SW480 (cell line): ENCODE measurements around the gene LRRN3.
A peak's percentile ranks its signal among the peaks of the same experiment; 100 is the strongest.
"Not testable (repeated sequence)": the region's sequence is repeated elsewhere in the genome, so short reads cannot be mapped to it uniquely, and the experiment has no call there.

Experiments
- DNase-seq: peaks from one replicate; pipeline ENCODE4 v3.0.0-alpha.2; 2016; ENCODE audit warnings: low spot score

Gene LRRN3

DNA sequence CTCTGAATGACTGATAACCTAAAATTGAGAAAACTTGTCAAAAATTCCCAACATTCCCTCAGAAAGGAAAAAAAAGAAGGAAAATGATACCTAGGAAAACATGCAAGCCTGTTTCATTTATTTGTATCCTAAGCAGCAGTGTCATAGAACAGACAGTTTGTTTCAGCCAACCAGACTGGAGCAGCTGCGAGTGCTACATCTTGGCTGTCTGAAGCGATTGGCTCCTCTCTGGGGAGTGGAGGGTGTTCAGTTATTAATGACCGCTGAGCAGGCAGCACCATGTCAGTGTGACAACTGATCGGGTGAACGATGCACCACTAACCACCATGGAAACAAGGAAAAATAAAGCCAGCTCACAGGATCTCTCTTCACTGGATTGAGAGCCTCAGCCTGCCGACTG lies at the start of gene LRRN3:
Gene LRRN3 (plus strand): TSS at position 282 of the 400 bp plus-strand sequence. CDS start 31,646 bp downstream, outside the sequence.
- DNase-seq = no peak

DNA sequence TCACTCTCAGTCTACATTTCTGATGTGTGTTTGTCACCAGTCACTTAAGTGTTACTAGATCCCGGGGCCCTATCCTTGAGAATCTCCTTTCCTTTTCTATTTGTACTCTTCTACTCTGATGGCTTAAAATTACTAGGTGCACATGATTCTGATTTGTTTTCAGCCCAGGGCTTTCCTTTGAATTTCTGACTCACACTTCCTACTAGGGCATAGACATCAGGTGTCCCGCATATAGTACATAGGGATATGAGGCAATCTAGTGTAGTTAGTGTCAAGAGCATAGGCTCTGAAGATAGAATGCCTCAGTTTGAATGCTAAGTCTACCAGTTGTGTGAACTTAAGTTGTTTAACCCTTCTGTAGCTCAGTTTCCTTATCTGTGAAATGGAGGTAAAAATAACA lies 49.4 kb upstream of the LRRN3 start:
- no peak for DNase-seq

DNA sequence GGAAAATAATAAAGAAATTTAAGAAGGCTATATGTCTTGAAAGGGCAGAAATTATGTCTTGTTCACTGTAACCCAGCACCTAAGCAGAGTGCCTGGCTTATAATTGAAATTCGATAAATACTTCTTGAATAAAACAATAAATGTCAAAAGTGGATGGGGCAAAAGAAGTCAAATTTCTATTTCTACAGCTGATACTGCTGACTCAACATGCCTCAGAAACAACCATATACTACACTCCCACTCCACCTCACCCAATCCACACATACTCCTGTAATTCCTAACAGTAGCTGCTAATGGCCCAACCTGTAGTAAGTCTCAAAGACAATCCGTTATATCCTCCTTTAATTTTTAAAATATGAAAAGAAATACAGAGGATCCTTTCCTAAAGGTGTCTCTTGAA lies 48.1 kb upstream of the LRRN3 start:
- DNase-seq = no peak

DNA sequence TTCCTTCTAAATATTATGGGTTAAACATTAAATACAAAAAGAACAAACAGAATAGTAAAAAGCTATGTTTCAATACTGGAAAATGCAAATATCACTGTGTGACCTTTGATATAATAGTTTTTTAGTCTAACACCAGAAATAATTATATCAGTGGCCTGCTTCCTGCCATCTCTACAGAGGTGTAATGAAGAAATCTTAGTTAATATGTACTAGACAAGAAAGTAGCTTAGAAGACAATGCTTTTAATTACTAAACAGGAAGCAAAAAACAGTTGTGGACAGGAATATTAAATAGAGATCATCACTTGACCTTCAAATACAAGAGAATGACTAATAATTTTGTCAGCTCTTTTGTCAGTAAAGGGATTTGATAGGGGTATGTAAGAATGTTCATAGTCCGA lies 47.4 kb upstream of the LRRN3 start:
- no peak for DNase-seq

DNA sequence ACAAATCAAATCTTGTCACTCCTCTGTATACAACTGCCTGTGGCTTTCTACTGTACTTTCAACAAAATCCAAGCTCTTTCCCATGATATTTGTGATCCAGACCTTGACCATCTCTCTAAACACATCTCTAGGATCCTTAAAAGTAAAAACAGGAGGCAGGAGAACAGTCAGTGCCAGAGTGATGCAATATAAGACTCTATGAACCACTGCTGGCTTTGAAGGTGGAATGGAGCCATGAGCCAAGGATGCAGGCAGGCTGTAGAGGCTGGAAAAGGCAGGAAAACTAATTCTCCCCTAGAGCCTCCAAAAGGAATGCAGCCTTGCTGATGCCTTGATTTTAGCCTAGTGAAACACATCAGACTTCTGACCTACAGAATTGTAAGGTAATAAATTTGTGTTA lies 45.5 kb upstream of the LRRN3 start:
- DNase-seq = no peak

DNA sequence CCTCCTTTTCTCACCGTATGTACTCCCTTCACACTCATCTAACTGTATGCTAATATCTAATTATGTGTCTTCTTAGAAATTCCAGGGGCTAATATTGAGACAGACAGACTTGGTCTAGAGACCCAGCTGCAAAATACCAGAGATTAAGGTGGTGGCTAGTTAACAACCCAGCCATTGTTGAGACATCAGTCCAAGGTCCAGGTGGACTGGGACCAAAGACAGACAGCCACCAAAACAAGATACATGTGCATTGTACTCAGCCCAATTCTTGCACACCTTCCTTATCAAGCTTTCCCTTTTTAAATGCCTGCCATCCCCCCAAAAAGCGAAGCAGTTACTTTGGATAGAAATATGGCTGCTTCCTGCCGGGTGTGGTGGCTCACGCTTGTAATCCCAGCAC lies 43.3 kb upstream of the LRRN3 start:
- no peak for DNase-seq

DNA sequence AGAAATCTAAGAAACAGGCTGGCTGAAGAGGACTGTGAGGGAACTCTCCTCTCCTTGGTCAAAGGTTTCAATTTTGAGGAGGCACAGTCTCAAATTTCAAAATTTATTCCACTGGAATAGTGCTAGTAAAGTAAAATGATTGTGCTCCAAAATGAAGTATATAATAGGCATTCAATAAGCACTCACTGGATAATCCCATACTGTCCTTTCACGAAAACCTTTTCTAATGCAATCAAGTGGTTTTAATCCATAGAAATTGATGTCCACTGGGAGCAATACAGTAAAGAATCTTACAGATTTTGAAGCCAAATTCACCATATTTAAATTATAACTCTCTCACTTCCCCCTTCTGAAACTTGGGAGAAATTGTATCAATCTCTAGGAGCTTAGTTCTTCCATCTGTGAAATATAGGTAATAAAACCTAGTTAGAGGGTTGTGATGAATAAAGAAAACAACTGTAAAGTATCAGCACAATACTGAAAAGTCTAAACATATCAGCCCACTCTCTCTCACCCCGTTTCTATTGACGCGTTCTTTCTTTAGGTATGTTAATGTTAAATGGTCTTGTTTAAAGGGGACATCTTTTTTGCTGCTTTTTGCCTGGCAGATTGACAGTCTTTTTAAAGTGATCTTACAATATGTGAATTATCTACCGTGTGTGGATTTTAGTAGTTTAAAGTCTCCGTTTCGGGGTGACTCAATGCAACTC lies 40.8 kb upstream of the LRRN3 start:
- no peak for DNase-seq

DNA sequence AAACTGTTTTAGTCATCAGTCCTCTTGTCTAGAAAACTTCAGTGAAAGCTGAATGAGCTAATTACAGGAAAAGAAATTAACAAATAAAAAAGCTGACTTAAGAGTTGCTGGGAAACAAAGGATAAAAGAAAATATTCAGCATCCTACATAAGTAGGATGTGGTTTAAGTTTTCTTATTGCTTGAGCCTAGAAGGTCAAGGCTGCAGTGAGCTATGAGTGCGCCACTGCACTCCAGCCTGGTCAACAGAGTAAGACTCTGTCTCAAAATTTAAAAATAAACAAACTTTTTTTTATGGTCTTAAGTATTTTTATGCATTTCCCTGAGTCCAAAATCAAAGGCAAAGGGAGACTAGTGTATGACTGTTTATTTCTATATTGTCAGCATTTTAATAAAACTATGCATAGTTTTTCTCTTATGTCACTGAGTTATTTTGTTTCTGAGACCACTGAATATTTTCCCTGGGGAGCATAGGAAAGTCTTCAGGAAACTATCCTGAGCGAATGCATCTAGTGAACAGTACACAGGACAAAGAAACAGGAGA lies 40.0 kb upstream of the LRRN3 start:
- no peak for DNase-seq

DNA sequence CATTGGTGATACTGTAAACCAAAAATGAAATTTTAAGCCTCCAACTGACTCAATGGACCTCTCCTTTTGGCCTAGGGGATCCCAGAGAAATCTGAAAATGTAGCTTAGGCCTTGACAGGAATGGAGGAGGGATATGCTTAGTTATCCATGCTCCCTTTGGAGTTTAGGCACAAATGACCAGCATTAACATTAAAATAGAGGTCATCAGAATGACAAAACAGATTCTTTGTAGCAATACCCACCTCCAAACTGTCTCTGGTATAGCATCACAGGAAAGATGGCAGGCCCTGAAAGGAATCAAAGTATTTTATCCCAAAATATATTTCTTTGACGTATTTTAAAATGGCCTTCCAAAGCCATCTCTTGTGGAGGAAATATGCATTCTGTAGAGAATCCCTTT lies 39.1 kb upstream of the LRRN3 start:
- no peak for DNase-seq

DNA sequence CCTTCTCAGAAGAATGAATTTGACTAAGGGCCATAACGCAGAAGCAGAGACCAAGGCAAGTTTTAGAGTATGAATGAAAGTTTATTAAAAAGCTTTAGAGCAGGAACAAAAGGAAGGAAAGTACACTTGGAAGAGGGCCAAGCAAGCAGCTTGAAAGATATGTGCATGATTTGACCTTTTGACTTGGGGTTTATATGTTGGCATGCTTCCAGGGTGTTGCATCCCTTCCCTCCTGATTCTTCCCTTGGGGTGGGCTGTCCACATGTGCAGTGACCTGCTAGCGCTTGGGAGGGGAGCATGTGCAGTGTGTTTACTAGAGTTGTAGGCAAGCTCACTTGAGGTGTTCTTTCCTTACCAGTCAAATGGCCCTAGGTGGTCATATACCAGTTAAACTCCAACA lies 37.9 kb upstream of the LRRN3 start:
- no peak for DNase-seq

DNA sequence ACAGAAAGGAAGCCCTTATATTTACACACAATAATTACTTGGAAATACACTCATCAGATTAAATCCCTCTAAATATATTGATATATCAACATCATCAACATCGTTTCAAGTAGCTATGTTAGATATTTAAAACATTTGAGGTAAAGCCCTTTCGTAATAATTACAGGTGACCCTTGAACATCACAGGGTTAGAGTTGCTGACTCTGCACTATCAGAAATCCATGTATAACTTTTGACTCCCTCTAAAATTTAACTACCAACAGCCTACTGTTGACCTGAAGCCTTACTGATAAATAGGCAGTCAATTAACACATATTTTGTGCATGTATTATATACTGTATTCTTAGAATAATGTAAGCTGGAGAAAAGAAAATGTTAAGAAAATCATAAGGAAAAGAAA lies 34.6 kb upstream of the LRRN3 start:
- DNase-seq = no peak

DNA sequence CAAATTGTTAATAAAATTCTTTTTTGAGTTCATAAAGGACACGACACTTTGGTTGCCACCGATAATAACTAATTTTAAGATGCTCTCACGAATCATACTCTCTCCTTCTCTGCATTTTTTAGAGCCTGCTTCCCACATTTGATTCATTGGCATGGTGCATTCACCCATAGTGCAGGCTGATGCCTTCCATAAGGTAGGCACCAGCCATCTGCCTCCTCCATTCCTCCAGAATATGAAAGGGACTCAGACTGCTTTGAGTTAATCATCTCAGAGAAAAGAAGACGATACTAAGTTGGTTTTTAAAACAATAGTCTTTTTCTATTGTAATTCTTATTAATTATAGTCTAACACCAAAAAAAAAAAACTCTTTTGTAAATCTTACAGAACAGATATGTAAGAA lies 33.9 kb upstream of the LRRN3 start:
- DNase-seq = no peak

DNA sequence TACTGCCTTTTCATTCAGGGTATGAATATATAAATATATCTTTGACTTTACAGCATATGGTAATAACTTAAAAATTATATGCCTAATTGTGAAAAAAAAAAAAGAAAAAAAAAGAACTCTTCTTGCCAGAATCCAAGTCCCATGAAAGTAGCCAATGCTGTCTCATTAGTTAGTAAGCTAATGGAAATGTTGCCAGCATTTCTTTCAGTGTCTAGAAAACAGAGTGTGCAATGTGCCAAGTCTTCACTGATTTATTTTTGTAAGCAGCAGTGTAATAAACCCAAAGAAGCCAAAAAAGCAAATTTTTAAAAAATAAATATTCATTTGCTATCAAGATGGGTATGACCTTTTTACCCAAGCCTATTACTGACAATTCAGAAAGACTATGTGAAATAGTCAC lies 31.1 kb upstream of the LRRN3 start:
- DNase-seq = no peak

DNA sequence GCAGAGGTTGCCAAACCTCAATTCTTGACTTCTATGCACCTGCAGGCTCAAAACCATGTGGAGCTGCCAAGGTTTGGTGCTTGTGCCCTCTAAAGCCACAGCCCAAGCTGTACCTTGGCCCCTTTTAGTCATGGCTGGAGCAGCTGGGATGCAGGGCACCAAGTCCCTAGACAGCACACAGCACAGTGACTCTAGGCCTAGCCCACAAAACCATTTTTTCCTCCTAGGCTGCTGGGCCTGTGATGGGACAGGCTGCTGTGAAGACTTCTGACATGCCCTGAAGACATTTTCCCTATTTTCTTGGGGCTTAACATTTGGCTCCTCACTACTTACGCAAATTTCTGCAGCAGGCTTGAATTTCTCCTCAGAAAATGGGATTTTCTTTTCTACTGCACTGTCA lies 27.8 kb upstream of the LRRN3 start:
- DNase-seq = no peak

DNA sequence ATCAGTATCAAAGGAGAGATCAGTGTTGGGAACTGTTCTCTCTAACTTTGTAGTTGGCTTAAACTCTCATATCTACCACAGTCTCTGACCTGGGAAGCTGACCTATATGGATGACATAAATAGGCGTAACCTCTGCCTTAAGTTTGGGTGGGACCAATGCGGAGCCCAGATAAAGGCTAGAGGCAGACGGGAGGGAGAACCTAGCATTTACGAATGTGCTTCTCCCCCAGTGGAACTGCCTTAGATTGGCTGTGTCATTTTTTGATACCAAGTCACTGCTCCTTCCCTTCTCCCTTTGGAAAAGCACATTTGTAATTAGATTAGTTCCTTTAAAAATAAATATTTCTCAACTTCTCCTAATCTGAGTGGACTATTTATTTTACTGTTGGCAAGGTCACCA lies 23.7 kb upstream of the LRRN3 start:
- no peak for DNase-seq

DNA sequence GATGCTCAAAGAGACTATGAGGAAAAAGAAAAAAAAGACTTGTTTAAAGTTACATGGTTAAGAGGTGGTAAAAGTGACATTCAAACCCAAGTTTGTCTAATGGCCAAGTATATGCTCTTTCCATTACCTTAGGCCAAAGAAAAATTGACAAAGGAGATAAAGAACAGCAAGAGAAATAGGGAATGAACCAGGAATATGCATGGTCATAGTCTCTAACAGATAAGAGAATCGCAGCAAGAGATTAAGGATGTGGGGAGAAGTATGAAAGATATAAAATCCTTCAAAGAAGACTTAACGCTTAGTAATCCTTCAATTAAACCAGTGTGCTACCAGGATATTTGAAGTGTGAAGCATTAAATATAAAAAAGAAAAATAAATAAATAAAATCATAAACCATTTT lies 23.2 kb upstream of the LRRN3 start:
- no peak for DNase-seq

DNA sequence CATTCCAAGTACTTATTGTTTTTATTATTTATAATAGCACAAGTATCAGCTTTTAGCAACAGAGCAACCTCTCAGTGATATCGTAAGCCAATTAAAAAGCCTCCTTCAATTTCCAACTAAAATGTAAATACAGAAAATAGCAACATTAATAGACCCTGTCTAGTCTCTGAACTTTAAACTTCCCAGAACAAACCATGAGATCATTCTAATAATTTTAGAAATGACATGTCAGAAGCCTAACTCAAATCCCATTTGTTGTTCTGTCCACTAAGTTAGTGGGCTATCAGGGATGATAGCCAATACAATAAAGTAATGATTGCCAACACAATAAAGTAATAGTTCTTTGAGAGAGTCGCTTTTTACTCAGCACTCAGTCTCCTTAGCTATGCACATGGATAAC lies 22.3 kb upstream of the LRRN3 start:
- no peak for DNase-seq

DNA sequence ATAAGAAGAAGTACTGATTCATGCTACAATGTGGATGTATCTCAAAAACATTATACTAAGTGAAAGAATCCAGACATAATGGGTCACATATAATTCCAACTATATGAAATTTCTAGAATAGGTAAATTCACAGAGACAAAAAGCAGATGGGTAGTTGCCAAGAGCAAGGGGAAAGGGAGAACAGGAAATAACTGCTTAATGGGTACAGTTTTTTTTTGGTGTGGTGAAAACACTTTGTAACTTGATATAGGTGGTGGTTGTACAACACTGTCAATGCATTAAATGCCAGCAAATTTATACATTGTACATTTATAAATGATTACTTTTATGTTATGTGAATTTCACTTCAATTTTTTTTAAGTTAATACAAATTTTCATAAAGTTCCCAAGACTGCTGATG lies 19.4 kb upstream of the LRRN3 start:
- DNase-seq = no peak

DNA sequence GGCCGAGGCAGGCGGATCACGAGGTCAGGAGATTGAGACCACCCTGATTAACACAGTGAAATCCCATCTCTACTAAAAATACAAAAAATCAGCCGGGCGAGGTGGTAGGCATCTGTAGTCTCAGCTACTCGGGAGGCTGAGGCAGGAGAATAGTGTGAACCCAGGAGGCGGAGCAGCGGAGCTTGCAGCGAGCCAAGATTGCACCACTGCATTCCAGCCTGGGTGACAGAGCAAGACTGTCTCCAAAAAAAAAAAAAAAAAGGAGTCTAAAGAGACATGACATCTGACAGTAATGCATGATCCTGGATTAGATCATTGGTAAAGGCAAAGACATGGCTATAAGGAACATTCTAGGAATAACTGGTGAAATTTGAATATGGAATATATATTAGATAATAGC lies 18.3 kb upstream of the LRRN3 start:
- DNase-seq = not testable (repeated sequence)

DNA sequence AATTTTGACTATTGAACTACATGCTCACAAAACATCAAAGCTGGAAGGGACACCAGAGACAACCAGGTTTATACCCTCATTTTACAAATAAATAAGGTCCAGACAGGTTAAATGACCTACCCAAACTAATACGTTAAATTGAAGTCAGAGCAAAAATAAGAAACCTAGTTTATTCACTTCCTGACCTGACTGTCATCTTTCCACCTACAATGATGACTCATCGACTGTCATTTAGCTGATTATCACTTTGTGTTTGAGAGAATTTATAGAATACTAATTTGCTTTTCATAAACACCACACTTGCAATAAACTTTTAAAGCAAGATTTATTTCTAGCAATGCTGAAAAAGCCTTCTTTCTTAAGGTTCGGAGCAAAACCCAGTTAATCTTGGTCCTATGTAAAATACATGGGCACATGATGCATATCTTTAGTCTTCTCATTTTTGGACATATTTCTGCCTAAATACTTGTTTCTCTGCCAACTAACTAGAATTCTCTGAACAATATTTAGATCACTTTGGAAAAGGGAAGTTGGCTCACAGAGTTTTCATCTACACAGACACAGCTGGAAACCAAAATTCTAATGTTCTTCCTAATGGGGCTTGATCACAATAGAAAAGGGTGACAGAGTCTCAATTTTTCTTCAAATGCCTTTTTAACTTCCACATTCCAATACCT lies 16.7 kb upstream of the LRRN3 start:
- peak; percentile 16 for DNase-seq

DNA sequence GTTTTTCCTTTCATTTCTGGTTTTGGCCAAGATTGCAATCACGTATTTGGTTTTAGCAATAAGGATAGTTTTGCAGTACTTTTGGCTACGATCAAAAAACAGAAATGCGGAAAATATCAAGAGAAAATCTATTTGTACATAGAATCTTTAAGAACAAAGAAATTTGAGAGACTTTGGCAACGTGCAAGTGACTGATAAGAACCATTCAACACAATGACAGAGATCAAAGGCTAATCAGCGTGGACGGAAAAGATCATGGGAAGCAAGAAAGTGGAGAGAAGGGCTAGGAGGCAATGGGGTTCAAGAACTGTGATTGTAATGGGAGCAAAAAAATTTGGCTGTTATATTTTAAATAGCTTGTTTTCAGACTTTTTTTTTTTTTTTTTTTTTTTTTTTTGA lies 16.2 kb upstream of the LRRN3 start:
- no peak for DNase-seq

DNA sequence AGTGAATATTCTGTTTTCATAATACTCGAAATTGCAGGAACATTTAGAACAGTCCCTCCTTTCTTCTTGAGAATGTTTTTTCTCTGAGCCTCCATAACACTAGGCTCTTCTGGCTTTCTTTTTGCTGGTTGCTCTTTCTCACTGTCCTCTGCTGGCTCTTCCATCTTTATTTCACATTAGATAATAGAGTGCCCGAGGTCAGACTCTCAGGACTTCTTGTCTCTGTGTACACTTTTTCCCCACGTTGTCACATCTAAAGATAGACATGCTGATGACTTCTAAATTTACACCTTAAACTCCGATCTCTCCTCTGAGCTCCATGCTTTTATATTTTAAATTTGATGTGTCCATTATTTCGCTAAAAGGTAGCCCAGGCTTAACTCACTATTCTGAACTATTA lies 15.4 kb upstream of the LRRN3 start:
- DNase-seq = no peak

DNA sequence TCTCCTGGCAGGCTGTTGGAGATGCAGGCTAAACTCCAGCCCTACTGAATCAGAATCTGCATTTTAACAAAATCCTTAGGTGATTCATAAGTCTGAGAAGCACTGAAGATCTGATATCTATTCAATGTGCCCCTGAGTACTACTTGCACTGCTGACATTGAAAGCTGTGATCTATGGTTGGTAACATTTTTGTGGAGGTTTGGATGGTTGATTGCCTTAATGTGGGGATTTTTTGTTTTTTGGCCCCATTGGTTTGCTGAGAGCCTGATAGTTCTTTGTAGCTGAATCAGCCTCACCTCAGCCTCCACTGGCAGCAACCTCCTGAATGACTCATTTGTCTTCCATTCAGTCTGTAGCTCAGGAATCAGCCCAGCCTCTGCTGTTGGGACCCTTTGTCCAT lies 14.7 kb upstream of the LRRN3 start:
- DNase-seq = no peak

DNA sequence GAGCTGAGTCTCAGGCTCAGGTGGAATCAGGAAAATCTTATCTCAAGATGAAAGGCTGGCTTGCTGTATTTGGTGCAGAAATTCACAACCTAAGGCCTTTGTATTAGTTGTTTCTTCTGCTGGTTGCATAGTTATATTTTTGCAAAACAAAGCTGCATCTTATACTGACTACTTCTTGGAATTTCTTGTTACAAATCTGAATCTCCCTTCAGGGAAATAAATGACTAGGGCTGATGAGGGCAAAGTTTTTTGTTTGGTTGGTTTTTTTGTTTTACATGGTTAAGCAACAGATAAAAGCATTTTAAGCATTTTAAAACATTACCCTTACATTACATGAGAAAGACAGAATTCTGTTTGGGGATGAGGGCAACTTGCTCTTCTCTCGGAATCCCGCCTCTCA lies 13.9 kb upstream of the LRRN3 start:
- DNase-seq = no peak
